ENCODE measurements around the gene SH3GL1.

Gene SH3GL1, protein sequence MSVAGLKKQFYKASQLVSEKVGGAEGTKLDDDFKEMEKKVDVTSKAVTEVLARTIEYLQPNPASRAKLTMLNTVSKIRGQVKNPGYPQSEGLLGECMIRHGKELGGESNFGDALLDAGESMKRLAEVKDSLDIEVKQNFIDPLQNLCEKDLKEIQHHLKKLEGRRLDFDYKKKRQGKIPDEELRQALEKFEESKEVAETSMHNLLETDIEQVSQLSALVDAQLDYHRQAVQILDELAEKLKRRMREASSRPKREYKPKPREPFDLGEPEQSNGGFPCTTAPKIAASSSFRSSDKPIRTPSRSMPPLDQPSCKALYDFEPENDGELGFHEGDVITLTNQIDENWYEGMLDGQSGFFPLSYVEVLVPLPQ

DNA sequence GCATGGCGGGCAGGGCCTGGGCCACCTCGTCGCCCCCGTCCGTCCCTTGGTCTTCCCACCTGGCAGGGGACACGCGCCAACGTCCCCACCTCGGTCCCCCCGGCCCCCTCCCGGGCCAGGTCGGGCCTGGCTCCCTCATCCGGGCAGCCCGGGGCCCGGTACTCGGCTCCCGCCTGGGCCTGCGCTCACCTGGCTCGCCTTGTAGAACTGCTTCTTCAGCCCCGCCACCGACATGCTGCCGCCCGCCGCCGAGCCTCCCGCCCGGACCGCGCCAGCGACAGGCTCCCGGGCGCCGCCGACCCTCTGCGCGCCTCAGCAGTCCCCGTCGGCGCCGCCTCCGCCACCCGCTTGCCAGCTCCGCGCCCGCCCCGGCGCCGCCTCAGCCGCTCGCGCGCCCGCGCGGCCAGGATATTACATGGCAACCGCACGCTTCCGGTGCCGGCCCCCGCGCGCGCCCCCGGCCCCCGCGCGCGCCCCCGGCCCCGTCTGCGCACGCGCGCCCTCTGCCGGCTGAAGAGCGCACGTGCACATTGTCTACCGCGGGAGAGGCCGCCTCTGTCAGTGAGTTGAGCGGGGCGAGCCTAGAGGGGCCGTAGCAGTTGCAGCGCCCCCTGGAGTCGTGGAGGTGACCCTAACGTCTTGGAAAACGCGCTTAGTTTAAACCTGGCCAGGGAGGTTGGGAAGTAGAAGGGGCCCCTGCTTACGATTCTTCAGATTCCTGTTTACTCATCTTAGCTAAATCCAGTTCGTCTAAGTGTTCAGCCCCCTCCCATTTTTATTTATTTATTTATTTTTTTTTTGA lies at the start of gene SH3GL1:
Gene SH3GL1, minus strand, starts transcription at position 413 of the 802 bp plus-strand sequence. Its CDS starts 179 bp downstream, at position 234.
- DNase-seq = peak; percentile 90

DNA sequence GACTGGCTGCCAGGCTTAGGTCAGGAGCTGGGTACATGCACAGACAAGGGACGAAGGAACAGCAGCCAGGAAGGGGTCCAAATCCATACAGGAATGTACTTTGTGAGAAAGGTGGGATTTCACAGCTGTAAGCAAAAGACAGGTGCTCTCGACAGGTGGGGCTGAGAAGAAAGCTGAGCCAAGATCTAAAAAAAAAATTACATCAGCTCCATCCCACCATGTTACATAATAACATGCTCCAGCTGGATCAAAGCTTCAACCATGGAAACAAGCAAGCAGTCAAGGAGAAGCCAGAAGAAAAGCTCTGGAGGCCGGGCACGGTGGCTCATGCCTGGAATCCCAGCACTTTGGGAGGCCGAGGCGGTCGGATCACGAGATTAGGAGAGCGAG lies 49.3 kb upstream of the SH3GL1 start:
- no peak for DNase-seq

DNA sequence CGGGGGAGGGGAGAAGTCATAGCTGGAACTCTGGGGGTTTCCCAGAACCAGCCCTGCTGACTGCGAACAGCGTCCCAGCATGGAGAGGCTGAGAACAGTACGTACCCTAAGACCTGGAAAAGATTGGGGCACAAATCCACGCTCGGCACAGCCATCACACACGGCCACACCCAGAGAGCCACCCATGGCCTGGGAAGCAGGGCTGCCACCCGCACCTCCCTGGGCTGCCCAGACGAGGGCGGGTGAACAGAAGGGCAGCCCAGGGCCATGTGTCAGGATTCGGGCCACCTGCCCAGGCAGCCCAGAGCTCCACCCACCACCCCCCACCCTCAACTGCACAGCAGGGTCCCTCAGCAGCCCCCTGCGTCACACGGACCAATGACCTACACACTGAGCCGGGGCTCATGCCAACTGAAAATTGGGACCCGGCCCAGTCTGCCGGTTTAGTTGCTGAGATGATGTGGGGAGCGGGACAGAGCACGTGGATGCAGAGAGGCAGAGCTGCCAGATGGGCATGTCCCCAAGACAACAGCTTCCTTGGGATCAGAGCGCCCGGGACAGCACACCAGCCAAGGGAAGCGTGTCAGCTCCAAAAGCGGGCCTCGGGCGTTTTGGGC lies 48.8 kb upstream of the SH3GL1 start:
- DNase-seq = no peak

DNA sequence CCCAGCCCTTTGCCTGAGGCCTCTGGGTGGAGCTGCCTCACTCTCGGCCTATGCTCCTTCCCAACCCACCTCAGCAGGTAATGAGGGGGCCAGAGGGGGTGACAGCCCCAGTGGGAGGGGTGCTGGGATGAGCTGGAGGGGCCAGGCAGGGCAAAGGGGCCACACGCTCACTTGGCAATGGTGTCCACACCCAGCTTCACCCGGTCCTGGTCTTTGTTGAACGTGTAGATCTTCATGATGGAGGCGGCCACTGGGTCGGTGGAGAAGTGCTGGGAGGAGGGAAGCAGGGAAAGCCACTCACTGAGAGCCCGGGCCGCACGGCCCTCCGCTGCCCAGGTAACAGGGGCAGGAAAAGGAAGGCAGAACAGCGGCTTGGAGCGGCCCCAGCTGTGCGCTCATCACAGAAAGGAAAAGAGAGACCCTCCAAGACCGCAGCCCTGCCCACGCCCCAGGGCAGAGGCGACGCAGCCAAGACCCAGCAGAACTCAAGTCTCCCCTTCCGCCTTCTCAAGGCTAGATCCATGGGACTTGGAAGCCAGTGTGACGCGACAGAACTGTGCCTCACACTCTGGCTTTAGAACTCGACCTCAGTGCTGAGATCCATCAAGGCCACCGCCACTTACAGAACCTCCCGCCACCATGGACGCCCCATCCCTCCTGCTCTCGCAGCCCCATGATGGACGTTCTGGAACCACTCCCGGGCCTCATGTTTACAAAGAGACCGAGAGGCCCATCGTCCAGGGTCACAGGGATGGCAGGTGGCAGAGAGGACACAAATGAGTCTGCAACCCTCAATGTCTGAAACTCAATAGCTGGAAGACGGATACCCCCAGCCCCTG lies 48.0 kb upstream of the SH3GL1 start:
- DNase-seq = no peak

DNA sequence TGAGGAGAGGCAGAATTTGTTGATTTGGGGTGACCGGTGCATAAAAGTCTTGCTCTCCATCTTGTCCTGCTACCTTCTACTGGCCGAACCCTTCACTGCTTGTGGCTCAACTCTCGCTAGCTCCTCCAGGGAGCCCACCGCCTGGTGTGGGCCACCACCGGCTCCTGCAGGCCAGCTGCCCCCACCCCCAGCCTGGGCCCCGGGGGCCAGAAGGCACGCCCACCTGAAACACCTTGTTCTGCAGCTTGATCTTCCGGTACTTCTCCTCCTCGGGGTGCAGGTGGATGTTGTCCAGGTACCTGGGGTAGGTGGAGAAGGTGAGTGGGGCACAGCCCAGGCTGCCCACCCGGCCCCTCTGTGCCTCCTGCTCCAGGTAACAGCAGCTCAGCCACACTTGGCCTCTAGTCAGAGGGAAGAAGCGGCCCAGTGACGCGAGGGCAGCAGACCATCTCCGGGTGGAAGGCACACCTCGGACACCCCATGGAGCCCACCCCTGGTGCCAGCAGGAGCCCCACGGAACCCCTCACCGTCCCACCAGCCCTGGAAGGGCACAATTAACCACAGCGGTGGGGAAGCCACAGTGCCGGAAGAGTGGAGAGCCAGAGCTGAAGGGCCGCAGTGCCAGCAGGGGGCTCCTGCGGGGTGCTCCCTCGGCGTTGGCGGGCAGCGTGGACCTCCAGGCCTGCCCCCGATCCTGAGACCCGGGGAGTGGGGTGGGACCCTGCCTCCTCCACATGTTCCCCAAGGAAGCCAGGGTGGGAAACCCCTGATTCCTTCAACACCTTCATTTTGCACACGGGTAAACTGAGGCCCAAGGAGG lies 47.2 kb upstream of the SH3GL1 start:
- DNase-seq = no peak

DNA sequence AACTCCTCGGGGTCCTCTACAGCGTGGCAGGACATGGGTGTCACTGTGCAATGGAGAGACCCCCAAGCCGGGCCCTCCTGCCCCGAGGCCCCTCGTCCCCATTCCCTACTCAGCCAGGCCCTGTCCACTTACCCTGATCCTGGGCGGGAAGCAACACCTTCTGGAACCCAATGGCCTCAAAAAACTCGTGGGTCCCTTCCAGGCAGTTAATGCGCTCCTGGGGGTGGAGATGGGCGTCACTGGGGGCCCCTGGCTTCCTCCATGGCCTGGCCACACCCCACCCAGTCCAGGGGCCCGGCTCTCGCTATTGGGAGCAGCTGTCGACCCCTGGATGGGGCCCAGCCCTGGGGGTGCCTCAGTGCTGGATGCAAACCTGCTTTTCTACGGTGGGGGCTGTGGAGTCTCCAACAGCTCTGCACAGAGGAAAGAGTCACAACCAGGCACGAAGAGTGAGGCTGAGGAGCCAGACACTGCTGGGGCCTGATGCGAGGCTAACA lies 46.4 kb upstream of the SH3GL1 start:
- DNase-seq = no peak

DNA sequence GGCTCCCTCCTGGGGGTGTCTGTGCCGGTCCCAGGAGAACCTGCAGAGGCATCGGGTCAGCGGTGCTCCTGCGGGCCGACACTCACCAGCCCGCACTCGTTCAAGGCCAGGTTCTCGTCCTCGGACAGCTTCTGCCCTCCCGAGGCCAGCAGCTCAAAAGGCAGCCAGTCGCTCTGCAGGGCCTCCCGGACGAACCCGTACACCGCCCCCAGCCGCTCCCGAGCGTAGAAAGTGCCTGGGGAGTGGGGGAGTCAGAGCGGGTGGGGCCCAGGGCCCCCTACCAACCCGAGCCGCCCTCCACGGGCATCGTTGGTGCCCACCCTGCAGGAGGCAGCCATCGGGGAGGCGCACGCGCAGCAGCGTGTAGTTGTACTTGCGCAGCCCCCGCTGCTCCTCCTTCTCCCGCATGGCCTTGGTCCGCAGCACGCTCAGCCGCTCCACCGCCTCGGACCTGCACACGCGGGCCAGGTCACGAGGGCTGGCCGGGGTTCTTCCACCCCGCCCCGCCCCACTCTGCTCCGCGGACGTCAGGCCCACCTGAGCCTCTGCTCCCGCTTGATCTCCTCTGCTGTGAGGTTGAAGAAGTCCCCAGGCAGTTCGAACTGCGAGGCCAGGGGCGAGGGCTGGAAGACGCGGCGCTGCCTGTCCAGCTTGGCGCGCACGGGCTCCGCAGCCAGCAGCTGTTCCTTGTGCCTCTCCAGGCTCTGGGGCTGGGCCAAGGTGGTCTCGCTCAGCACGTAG lies 45.8 kb upstream of the SH3GL1 start:
- DNase-seq = no peak

DNA sequence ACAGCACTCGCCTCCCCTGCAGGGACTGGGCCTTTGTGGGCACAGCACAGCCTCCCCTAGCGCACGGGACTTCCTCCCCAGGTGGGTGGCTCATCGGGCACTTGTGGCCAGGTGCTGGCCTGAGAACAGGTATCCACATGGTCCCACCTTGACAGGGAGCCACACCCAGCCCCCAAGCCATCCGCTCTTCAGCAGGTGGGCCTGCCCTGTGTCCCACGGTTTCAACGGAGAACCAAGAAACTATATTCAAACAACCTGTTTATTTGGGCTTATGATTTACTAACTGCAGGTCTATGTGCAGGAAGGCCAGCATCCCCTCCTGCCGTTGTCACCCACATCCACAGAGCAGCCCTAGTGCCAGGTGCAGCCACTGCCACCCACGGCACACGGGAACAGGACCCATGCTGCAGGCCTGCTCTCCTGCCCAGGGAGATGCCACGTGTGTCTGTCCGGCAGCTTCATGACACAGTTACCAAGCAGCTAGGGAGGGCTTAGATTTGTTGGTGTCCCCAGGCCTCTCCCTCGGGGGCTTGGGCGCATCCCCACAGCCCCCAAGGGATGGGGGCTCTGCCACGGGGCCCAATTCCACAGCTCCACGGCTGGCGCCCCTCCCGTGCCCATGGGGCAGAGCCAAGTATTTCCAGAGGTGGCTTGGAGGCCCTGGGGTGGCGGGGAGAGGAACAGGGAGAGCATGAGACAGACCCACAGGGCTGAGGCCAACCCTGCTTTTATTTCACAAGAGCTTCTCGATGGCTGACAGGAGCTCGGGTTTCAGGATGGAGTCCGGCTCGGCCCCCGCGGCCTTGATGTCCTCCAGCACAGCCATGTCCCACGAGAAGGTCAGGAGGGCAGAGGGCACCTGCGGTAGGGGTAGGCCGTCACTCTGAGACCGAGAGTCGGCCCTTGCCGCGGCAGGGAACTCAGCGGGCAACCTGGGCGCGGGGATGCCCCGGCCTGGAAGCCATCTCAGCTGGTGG lies 44.7 kb upstream of the SH3GL1 start:
- no peak for DNase-seq

DNA sequence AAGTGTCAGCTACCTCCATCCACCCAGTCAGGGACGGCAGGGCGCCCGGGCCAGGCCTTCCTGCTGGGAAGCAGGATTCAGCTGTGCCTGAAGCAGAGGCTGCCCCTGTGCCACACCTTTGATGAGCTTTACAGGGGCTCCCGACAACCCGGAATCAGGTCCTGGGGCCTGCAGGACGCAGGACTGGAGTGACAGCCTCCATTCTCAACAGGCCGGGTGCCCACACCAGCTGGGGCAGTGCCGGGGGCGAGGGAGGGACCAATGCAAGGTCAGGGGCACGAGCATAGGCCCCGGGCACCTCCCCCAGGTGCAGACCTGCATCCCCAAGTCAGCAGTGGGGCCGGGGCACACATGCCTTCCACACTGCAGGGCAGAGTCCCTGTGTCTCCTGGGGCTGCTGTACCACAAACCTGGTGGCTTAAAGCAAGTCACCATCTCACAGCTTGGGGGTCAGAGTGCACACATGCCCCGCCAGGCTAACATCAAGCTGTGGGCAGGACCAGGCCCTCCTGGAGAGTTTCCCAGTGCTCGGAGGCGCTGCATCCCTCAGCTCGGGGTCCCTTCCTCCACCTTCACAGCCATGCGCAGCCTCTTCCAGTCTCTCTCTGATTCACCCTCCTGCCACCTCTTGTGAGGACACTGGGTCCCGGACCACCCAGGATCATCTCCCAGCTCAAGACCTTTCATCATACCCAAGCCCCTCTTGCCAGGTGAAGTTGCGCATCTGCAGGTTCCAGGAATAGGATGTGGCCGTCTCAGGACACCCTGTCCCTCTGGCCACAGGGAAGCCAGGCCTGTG lies 43.8 kb upstream of the SH3GL1 start:
- DNase-seq = no peak

DNA sequence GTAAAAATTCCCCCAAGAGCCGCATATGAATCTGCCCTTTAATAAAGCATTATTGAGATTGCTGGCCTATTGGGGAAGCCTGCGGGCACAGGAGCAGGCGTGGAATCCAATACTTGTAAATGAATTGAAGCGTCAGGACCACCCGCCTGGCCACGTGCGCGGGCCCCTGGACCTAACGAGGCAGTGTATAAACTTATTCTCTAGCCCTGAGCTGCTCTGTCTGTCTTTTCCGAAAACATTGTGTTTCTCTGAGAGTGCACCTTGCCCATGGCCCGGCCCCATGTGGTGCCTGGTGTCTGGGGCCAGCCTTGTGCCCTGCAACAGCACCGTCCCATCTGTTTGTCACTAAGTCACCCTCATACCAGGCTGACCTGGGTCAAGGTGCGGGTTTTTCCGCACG lies 42.8 kb upstream of the SH3GL1 start:
- DNase-seq = no peak

DNA sequence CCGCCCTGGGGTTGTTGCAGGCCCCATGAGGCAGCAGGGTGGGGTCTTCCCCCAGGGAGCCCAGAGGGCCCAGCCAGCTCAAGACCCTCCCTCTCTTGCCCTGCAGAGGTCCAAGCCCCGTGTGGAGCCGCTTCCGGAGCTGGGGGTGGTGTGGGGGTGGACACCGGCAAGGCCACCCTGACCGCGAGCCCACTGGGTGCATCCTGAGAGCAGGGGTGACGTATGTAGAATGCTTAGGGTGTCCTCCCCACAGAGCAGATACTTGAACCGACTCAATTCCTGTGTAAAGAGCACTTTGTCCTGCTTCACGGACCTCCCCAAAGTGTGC lies 42.4 kb upstream of the SH3GL1 start:
- no peak for DNase-seq

DNA sequence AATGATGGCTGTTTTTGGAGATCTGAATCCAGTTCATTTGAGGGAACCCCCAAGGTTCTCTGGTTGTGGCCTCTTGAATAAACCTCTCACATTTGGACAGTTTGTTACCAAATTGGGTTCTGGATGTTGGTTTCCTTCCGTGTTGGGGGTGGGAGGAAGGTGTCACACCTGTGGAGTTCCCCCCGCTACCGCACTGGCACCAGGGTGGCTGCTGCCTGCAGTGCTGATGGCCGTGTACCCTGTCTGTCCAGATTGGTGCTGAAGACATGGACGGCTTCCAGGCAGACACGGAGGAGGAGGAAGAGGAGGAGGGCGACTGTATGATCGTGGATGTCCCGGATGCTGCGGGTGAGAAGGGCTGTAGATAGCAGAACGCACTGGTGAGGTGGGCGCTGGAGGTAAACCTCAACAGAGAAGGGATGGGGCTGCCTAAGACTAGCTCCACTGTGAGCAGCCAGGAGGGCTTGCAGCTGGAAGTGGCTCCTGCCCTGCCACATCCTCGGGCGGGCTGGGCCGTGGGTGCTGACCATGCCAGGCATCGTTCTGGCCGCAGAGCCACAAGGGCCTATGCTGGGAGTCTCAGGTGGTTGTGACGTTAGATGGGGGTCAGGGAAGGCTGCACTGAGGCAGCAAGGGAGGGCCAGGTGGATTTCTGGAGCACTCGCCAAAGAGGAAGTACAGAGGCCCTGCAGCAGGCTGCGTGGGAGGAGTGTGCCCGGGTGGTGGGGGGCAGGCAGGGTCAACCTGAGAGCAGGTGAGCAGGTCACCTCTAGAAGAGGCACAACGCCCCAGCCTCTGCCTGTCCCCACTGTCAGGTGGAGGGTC lies 41.9 kb upstream of the SH3GL1 start:
- no peak for DNase-seq

DNA sequence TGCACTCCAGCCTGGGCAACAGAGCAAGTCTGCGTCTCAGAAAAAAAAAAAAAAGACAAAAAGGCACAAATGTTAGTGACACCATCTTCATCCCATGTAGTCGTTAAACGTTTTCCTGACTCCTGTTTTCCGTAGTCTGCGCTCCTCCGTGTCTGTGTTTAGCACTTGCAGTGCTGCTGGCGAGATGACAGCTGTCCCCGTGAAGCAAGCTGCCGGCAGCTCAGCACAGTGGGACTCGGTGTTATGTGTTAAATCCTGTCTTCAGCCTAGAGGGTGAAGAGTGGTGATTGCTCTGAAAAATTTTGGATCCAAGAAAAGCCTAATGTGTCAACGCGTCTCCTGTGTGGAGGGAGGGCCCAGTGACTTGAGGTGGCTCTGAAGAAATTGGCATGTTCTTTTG lies 38.9 kb upstream of the SH3GL1 start:
- DNase-seq = no peak

DNA sequence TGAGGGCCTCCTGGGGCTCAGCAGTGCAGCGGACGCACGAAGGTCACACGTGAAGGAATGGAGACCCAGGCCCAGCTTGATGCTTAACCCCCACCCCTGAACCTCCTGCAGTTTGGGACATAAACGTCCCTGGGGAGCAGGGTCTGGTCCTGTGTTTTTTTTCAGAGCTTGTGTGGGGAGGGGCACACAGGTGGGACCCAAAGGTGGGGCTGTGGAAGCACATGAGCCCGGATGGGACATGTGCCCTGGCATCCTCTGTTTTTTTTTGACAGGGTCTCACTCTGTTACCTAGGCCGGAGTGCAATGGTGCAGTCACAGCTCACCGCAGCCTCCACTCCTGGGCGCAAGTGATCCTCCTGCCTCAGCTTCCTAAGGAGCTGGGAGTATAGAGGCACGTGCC lies 36.8 kb upstream of the SH3GL1 start:
- DNase-seq = no peak

DNA sequence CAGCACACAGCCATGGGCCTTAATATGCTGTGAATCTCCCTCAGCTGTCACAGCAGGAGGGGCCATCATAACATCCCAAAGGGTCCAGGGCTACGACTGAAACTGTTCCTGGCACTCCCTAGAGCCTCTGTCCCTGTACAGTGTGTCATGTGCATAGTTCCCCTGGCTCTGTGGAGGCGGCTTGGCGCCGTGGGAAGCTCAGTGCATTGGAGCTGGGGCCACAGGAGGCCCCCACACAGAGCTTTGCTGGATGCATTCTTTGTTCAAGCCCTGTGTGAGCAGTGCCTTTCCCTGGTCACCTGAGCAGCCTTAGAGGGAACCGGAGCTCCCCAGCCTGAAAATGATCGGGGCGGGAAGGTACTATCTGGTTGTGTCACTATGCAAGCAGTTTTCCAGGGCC lies 35.9 kb upstream of the SH3GL1 start:
- no peak for DNase-seq

DNA sequence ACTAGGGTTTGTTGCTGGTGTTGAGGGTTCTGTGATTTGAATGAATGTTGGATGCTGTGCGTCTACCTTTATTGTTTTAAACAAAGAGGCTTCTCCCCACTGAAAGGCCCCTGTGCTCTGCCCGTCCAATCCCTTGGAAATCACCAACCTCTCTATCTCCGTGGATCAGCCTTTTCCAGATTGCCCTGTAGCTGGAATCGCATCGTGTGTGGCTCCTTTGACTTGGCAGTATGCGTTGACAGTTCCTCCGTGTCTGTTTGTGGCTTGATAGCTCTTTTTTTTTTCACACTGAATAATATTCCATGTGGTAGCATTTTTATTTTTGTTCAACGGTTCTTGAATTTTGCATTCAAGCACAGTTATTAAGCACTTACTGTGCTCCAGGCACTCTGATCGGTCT lies 34.0 kb upstream of the SH3GL1 start:
- DNase-seq = no peak

DNA sequence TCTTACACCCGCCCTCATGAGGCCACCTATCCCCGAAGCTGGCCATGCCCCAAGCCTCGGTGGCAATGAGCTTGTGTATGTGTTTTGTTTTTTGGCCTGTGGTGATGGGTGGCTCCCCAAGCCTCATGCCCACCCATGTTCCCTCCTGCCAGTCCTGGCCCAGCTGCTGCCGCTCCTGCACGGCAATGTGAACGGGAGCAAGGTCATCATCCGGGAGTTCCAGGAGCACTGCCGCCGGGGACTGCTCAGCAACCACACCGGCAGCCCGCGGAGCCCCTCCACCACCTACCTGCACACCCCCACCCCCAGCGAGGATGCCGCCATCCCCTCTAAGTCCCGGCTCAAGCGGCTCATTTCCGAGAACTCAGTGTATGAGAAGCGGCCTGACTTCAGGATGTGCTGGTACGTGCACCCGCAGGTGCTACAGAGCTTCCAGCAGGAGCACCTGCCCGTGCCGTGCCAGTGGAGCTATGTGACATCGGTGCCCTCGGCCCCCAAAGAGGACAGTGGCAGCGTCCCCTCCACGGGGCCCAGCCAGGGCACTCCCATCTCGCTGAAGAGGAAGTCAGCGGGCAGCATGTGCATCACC lies 32.7 kb upstream of the SH3GL1 start:
- DNase-seq = no peak
